Activated naive CD4-positive, alpha-beta T cell treated with anti-CD3 and anti-CD28 coated beads, Interleukin-2, amount 10 ng/mL, durations not matched to agents 7 days and 5 days (primary cell): ENCODE measurements around the gene DGKE.

Experiments used
- CTCF ChIA-PET: fragments of 350-600 bp; sonication (Branson Sonifier 250); formaldehyde crosslinking; loops from one replicate; lab custom pipeline; 2021; ENCODE audit warnings: antibody characterized with exemption; lab: Charles Lee
- DNase-seq: peaks from one replicate; pipeline ENCODE4 v3.0.0-alpha.2; 2020
- H3K27ac Mint-ChIP-seq: one replicate; pipeline ENCODE4 v1.8.0; 2021; ENCODE audit warnings: mild to moderate bottlenecking, moderate library complexity, mixed read lengths
- H3K27me3 Mint-ChIP-seq: one replicate; pipeline ENCODE4 v1.8.0; 2021; ENCODE audit warnings: mild to moderate bottlenecking, mixed read lengths
- H3K36me3 Mint-ChIP-seq: one replicate; pipeline ENCODE4 v1.8.0; 2021; ENCODE audit warnings: mixed read lengths
- H3K4me1 Mint-ChIP-seq: one replicate; pipeline ENCODE4 v1.8.0; 2021; ENCODE audit warnings: mixed read lengths
- H3K4me3 Mint-ChIP-seq: one replicate; pipeline ENCODE4 v1.8.0; 2021; ENCODE audit warnings: mild to moderate bottlenecking, moderate library complexity, mixed read lengths
- H3K9me3 Mint-ChIP-seq: one replicate; pipeline ENCODE4 v1.8.0; 2021; ENCODE audit warnings: mixed read lengths

DGKE gene

DNA sequence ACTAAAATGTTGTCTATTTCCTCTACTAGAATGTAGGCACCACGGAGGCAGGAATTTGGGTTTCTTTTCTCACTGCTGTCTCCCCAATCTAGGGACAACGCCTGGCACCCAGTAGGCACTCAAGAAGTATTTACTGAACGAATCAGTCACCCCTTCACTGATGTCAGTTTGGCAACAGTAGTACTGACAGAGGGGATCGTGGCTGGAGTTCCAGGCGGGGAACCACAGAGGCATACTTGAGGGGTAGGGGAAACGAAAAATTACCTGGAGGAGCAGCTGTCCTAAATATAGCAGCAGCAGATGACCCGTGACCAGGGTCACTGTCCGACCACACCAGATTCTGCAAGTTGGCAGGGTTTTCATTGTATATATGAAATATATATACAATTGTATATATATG is 46.6 kb downstream of the DGKE start:
- peaks cover 1% of the 10 kb centered on the region for H3K36me3 Mint-ChIP-seq
- H3K27me3 Mint-ChIP-seq = peaks cover 8% of the 10 kb centered on the region
- CTCF ChIA-PET = no interaction called here
- no peaks in the 10 kb centered on the region for H3K9me3 Mint-ChIP-seq
- H3K27ac Mint-ChIP-seq = no peak overlapping the region
- H3K4me1 Mint-ChIP-seq = no peaks in the 10 kb centered on the region
- no peak overlapping the region for H3K4me3 Mint-ChIP-seq
- no peak for DNase-seq

DNA sequence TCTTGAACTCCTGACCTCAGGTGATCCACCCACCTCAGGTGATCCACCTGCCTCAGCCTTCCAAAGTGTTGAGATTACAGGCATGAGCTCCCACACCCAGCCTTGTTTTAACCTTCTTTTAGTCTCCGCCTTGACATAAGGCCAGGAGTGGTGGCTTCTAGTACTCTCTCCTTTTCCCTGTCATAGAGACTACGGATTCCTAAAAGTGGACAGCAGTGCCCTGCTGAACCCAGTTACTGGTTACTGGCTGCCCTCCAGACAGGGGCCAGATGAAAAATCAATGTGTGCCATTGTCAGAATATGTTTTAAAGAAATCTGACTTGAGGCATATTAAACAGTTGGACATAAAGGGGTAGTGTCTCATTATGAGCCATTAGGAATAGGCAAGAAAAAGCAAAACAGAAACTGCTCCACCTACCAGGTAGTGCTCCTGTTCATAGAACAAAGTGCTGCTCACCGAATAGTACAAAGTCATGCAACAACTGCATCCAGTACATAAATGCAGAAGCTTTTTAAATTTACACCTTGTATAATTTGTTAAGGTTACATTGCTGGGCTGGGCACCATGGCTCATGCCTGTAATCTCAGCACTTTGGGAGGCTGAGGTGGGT is 47.8 kb downstream of the DGKE start:
- DNase-seq = no peak
- CTCF ChIA-PET = no interaction called here
- H3K4me3 Mint-ChIP-seq = no peak overlapping the region
- H3K9me3 Mint-ChIP-seq = no peaks in the 10 kb centered on the region
- H3K27ac Mint-ChIP-seq = no peak overlapping the region
- H3K27me3 Mint-ChIP-seq = peaks cover 8% of the 10 kb centered on the region
- no peaks in the 10 kb centered on the region for H3K4me1 Mint-ChIP-seq
- H3K36me3 Mint-ChIP-seq = peaks cover 8% of the 10 kb centered on the region

DNA sequence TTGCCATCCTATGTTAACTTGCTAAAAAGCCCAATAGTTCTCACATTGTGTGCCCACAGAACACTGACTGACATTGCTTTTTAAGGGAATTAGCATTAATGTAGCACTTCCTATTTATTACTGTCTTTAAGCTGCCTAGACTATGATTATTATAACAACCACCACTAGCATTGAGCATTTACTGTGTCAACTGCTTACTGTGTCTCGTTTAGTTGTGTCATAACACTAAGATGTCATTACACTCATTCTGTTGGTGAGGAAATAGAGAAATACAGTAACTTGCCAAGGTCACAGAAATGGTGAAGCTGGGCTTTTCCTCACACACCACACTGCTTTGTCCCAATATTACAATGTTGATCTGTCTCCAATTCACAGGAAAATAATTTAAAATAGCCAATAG is 49.7 kb downstream of the DGKE start:
- DNase-seq = no peak
- Mint-ChIP-seq H3K27me3 (no peaks in the 10 kb centered on the region), H3K36me3 (peaks cover 26% of the 10 kb centered on the region), H3K9me3 (peaks cover 14% of the 10 kb centered on the region), H3K27ac (no peak overlapping the region), H3K4me1 (no peaks in the 10 kb centered on the region), H3K4me3 (no peak overlapping the region)
- CTCF ChIA-PET = interaction anchor here (1.3 kb wide), 1 partner anchor 49 kb away, joined by 3 read pairs; no protein-coding TSS in a partner anchor

DNA sequence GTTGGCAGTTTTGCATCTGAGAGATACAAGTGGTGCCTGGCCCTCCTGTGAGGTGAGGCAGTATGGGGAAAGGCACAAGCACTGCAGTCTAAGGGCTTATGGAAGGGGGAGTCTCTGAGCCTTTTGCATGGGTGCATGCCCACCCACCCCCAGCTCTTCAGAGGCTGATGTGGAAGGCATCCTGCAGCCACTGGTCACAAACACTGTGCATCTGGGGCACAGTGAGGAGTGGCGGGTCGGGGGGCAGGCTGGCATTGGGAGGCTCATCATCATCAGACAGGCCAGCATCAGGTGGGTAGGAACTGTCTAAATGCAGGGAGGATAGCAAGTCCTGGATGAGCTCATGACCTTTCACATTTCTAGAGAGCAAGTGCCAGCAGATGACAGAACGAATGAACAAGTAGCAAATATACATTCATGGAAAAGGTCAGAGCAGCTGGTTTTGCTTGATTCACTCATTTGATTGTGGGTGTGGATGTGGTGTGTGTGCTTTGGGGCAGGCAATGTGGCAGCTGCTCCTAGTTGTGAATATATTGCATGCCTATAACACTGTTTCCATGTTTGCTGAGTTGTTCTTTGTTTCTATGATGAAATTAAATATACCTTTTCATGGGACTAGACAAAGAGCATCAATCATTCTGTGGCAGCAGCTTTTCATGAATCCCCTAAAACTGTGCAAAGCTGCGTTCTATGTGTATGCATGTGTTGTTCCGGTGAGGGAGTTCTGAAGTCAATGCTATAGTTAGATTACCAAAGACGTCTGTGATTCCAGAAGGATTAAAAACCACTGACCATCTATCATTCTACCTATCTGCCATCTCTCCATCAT is 50.7 kb downstream of the DGKE start:
- H3K4me1 Mint-ChIP-seq = no peaks in the 10 kb centered on the region
- H3K9me3 Mint-ChIP-seq = peaks cover 14% of the 10 kb centered on the region
- no peak overlapping the region for H3K27ac Mint-ChIP-seq
- no peaks in the 10 kb centered on the region for H3K27me3 Mint-ChIP-seq
- CTCF ChIA-PET = interaction anchor here (0.9 to 1.3 kb wide), 2 partner anchors 19 to 50 kb away, joined by 3 read pairs; no protein-coding TSS in a partner anchor
- peaks cover 37% of the 10 kb centered on the region for H3K36me3 Mint-ChIP-seq
- no peak for DNase-seq
- no peak overlapping the region for H3K4me3 Mint-ChIP-seq

DNA sequence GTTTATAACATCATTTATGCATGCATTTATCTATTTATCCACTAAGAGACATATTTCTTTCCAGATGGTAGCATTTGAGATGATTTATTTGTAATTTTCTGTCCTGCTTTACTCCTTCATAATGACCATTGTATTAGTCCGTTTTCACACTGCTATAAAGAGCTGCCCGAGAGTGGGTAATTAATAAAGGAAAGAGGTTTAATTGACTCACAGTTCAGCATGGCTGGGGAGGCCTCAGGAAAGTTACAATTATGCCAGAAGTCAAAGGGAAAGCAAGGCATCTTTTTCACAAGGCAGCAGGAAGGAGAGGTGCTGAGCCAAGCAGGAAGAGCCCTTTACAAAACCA is 51.3 kb downstream of the DGKE start:
- H3K9me3 Mint-ChIP-seq = peaks cover 14% of the 10 kb centered on the region
- CTCF ChIA-PET = interaction anchor here (0.9 kb wide), 1 partner anchor 19 kb away, joined by 3 read pairs; no protein-coding TSS in a partner anchor
- no peaks in the 10 kb centered on the region for H3K4me1 Mint-ChIP-seq
- H3K27me3 Mint-ChIP-seq = no peaks in the 10 kb centered on the region
- H3K27ac Mint-ChIP-seq = no peak overlapping the region
- DNase-seq = no peak
- no peak overlapping the region for H3K4me3 Mint-ChIP-seq
- H3K36me3 Mint-ChIP-seq = peaks cover 43% of the 10 kb centered on the region

DNA sequence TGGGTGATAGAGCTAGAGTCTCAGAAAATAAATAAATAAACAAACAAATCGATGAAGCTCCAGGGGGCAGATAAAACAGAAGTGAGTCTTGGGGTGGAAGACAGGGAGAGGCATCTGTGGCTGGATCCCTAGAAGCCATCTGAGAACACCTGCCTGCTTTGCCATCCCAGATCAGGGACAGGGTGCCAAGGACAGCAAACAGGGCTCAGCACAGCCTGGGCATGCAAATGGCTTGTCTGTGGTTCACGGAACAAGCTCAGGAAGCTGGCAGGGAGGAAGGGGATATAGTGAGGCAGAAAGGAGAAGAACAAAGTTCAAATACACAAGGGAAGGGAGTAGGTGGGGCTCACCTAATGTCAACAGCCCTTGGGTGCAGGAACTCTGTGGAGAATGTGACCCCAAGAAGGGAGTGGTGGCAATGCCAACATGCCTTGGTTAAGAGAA is 52.4 kb downstream of the DGKE start:
- H3K27ac Mint-ChIP-seq = no peak overlapping the region
- CTCF ChIA-PET = no interaction called here
- no peaks in the 10 kb centered on the region for H3K4me1 Mint-ChIP-seq

DNA sequence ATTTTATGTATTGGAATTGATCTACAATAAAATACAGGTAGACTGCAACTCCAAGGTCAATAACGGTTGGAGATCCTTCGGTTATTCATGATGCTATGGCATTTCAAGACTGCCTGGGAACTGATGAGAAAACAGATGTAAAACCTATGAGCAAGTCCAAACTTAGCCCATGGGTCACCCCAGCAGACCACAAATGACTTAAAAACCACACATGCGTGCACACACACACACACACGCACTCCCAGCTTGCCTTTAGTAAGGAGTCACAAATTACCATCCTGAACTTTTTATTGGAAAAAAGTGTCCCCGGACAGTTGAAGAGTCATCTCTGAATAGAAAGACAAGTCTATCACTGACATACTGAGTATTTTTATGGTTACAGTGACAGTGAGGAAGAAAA is 53.2 kb downstream of the DGKE start:
- Mint-ChIP-seq H3K27me3 (no peaks in the 10 kb centered on the region), H3K27ac (no peak overlapping the region), H3K4me3 (no peak overlapping the region), H3K36me3 (peaks cover 56% of the 10 kb centered on the region), H3K4me1 (no peaks in the 10 kb centered on the region), H3K9me3 (peaks cover 14% of the 10 kb centered on the region)
- no peak for DNase-seq
- CTCF ChIA-PET = no interaction called here

More for the DNA sequence above, 52.4 kb downstream of the DGKE start:
- Mint-ChIP-seq H3K27me3 (no peaks in the 10 kb centered on the region), H3K9me3 (peaks cover 14% of the 10 kb centered on the region), H3K36me3 (peaks cover 51% of the 10 kb centered on the region), H3K4me3 (no peak overlapping the region)
- DNase-seq = no peak

DNA sequence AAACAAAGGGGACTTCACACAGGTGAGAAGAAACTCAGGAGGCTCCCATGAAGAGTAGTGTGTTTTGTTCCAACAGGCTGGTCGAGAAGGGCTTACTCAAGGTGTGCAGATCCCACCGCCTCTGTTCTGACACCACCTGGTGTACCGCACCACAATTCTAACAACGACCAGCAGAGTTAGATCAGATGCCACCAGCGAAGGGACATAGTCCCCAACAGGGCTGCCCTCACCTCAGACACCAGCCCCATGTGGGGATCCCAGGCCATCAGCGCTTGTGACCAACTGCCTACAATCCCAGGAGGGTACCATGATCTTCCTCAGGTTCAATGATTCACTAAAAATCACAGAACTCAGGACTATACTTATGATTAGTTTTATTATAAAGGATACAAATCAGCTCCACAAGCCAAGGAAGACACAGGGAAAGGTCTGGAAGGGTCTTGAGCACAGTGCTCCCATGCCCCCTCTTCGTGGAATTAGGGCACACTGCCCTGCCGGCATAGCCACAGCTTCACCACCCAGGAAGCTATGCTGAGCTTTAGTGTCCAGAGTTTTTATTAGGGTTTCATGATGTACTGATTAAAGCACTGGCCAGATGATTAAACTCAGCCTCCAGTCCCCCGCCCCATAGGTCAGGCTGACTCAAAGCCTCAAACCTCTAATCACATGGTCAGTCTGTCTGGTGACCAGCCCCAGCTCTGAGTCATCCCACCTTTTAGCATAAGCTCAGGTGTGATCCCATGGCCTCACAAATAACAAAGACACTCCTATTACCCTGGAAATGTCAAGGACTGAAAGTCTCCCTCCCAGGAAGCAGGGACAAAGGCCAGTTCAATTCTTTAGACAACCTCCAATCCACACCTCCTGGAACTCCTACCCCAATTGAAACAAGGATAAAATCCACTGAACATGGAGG is 53.9 kb downstream of the DGKE start:
- H3K27ac Mint-ChIP-seq = no peak overlapping the region
- CTCF ChIA-PET = no interaction called here

DNA sequence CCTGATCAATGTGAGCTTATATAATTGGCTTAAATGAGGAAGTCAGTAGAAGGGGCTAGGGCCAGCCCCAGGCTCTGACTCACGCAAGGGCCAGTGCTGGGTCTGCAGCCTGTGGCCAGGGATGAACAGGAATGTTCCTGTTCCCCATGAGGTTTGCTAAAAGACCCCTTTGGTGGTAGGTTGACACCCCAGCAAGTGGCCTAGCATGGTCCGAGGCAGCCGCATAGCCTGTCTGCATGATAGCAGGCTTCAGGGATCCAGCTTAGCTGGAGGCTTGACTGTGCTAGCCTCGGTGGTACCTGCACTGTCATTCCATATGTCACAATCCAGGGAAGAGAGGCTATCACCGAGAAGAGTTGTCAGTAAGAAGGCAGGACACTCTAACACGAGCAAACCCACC is 56.4 kb downstream of the DGKE start:
- DNase-seq = no peak

More for the DNA sequence above, 53.9 kb downstream of the DGKE start:
- peaks cover 63% of the 10 kb centered on the region for H3K36me3 Mint-ChIP-seq
- no peaks in the 10 kb centered on the region for H3K27me3 Mint-ChIP-seq
- H3K9me3 Mint-ChIP-seq = peaks cover 14% of the 10 kb centered on the region
- H3K4me1 Mint-ChIP-seq = no peaks in the 10 kb centered on the region
- no peak for DNase-seq
- H3K4me3 Mint-ChIP-seq = no peak overlapping the region

DNA sequence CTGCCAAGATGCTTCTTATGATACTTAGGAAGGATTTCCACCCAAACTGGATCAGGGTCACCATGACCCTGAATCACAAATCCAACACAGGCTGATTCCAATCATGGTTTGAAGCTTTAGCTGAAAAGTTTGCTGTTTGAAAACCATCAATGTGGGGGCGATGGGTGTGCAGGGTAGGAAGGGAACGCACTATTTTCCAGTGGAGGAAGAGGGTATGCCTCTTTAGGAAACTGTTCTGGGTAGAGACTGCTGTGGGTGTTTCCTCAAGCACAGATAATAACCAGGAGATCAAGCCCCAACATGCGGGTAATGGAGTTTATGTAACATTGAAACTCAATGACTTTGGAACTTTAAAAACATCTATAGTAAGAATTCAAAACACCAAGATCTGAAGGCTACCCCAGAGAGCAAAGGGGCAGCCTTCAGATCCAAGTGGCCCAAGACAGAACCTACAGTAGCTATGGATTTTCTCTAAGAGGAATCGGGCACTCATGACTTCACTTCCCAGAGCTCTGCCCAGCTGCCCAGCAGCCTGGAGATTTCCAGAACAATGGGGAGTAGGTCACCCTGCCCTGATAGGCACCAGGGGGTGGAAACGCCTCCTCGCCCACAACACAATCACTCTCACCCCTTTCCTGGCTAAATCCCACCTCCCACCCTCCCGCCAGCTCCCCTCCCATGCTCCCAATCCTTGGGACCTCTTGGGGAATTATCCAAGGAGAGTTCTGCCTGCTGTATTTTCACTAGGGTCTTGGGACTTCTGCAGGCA is 57.1 kb downstream of the DGKE start:
- Mint-ChIP-seq H3K9me3 (peaks cover 14% of the 10 kb centered on the region), H3K4me1 (no peaks in the 10 kb centered on the region), H3K4me3 (no peak overlapping the region), H3K27ac (no peak overlapping the region), H3K27me3 (no peaks in the 10 kb centered on the region), H3K36me3 (peaks cover 94% of the 10 kb centered on the region)
- no peak for DNase-seq
- CTCF ChIA-PET = interaction anchor here (1.3 kb wide), 1 partner anchor 46 kb away, joined by 3 read pairs; no protein-coding TSS in a partner anchor

More for the DNA sequence above, 56.4 kb downstream of the DGKE start:
- CTCF ChIA-PET = interaction anchor here (1.3 kb wide), 1 partner anchor 46 kb away, joined by 3 read pairs; no protein-coding TSS in a partner anchor
- Mint-ChIP-seq H3K27me3 (no peaks in the 10 kb centered on the region), H3K9me3 (peaks cover 14% of the 10 kb centered on the region), H3K27ac (no peak overlapping the region), H3K4me1 (no peaks in the 10 kb centered on the region), H3K36me3 (peaks cover 88% of the 10 kb centered on the region), H3K4me3 (no peak overlapping the region)

DNA sequence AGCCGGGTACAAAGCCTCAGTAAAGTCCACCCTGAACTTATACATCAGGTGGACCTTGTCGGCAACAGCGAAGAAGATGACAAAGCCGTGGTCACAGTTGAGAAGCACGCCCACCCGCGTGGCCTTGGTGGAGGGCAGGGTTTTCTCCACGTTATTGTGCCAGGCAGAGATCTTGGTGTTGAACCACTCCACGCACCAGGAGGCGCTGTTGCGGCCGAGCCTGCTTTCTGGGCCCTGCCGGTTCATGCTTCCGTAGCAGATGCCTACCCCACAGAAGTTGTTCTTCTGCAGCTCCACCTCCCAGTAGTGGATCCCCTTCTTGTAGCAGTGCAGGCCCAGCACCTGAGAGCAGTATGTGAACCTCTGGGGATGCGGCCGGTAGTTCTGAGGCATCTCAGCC is 57.8 kb downstream of the DGKE start:
- Mint-ChIP-seq H3K27ac (no peak overlapping the region), H3K9me3 (peaks cover 14% of the 10 kb centered on the region), H3K36me3 (peaks cover 88% of the 10 kb centered on the region), H3K4me3 (no peak overlapping the region), H3K4me1 (no peaks in the 10 kb centered on the region), H3K27me3 (no peaks in the 10 kb centered on the region)
- peak; percentile 56 for DNase-seq
- CTCF ChIA-PET = interaction anchor here (1.6 kb wide), 1 partner anchor 48 kb away, joined by 4 read pairs; no protein-coding TSS in a partner anchor

DNA sequence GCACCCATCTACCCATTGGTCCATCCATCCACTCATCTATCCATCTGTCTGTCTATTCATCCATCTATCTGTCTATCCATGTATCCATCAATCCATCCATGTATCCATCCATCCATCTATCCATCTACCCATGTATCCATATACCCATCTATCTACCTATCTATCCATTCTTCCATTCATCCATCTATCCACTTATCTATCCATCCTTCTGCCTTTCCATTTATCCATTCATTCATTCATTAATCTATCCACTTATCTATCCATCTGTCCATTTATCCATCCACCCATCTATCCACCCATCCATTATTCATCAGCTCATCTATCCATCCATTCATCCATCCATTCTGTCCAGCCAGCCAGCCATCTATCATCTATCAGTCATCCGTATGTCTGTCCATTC is 58.4 kb downstream of the DGKE start:
- Mint-ChIP-seq H3K9me3 (peaks cover 12% of the 10 kb centered on the region), H3K4me1 (peaks cover under 1% of the 10 kb centered on the region), H3K4me3 (no peak overlapping the region), H3K27me3 (no peaks in the 10 kb centered on the region), H3K36me3 (peaks cover 84% of the 10 kb centered on the region), H3K27ac (no peak overlapping the region)
- DNase-seq = no peak
- CTCF ChIA-PET = interaction anchor here (1.6 kb wide), 1 partner anchor 47 kb away, joined by 4 read pairs; no protein-coding TSS in a partner anchor

DNA sequence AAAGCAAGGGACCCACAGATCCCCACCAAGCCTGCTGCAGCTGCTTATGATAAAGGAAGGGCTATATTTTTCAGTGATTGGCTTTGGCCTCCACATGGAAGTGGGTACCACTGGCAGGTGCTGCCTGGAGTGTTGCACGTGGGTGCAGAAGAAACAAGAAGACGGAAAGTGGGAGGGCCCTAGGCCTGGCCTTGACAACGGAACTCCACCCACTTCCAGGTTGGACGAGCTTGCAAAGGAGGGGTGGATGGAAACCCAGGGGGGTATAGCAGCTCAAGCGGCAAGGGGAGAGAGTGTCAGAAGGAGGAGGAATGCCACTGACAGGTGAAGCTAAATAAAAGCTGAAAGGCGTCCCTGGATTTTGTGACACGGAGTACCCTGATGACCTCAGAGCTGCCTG is 59.6 kb downstream of the DGKE start:
- peaks cover 85% of the 10 kb centered on the region for H3K36me3 Mint-ChIP-seq
- H3K4me3 Mint-ChIP-seq = no peak overlapping the region
- H3K27me3 Mint-ChIP-seq = no peaks in the 10 kb centered on the region
- H3K4me1 Mint-ChIP-seq = peaks cover 4% of the 10 kb centered on the region
- DNase-seq = no peak
- CTCF ChIA-PET = interaction anchor here (0.9 to 1.6 kb wide), 3 partner anchors 12 to 46 kb away, joined by 3 to 4 read pairs (median 3); no protein-coding TSS in a partner anchor
- H3K27ac Mint-ChIP-seq = no peak overlapping the region
- H3K9me3 Mint-ChIP-seq = peaks cover 2% of the 10 kb centered on the region
